Lower leg skin (tissue), 4 donors: ENCODE results near the gene MYOG. TPM values are rescaled to one million over a fixed set of nuclear protein-coding genes. Genes with fewer than 3 reads are reported as not detected.

Experiments used
- DNase-seq, 2 donors: peaks; one replicate each; pipeline ENCODE4 v3.0.0-alpha.2; 2019; ENCODE audit warnings: low spot score in 2 of 2
- H3K4me3 ChIP-seq: fragments of 200-600 bp; sonication (generic); 2 replicates; pipeline ENCODE4 v1.5.1; 2017; ENCODE audit warnings: mild to moderate bottlenecking, low read depth; ENCODE audit not compliant: poor library complexity, severe bottlenecking
- CTCF ChIP-seq, 3 donors: fragments of 450-650 bp; IDR thresholded peaks; one replicate each; pipeline ENCODE4 v1.5.1; 2016; ENCODE audit warnings: antibody characterized with exemption in 3 of 3, mild to moderate bottlenecking in 3 of 3, moderate library complexity in 2 of 3
- POLR2A ChIP-seq, 2 donors: fragments of 450-650 bp; IDR thresholded peaks; one replicate each; pipeline ENCODE4 v1.6.1; 2016 to 2017; ENCODE audit warnings: antibody characterized with exemption in 2 of 2, mild to moderate bottlenecking in 1 of 2, moderate library complexity in 1 of 2
- WGBS, 2 donors: methylation state at CpG; one replicate each; pipeline ENCODE4 v1.1.5; 2018; 5-methylcytosine and 5-hydroxymethylcytosine counted together
- intact Hi-C: fragments of 100-400 bp; cut with DNase I; formaldehyde crosslinking; loops from one replicate; pipeline ENCODE4 v1.15.0; 2023; ENCODE audit warnings: low total_unique reads
- total RNA-seq, 4 donors: library from RNA; depleted of rRNA; stranded (reverse); fragments of >200 nt; gene quantifications; one replicate each; pipeline ENCODE4 v1.1.0, GENCODE V29; 2016

Gene MYOG
- total RNA-seq, 4 donors from 2014 or later: not detected

- no peak for TF ChIP-seq POLR2A (IDR thresholded peaks at IDR 0.05)
- no peak for TF ChIP-seq CTCF (IDR thresholded peaks at IDR 0.05)
- H3K4me3 ChIP-seq: no peak overlapping the region
- intact Hi-C loops: no loop called here
- no peak for DNase-seq
- 86 to 87% methylated on average over 3 of the region's 3 CpGs for WGBS, 2 donors
Observed at GRCh38 chr1:203078478-203078877, 7.3 kb downstream of the MYOG start.

- H3K4me3 ChIP-seq: no peak overlapping the region
- no peak for DNase-seq
- intact Hi-C loops: no loop called here
- 93 to 100% methylated on average over 2 of the region's 2 CpGs for WGBS, 2 donors
- TF ChIP-seq CTCF (IDR thresholded peaks at IDR 0.05): no peak
- TF ChIP-seq POLR2A (IDR thresholded peaks at IDR 0.05): no peak
Observed at GRCh38 chr1:203077956-203078355, 7.9 kb downstream of the MYOG start.

GRCh38 chr1:203077367-203077766, 8.4 kb downstream of the MYOG start:
- TF ChIP-seq CTCF (IDR thresholded peaks at IDR 0.05): no peak
- intact Hi-C loops: no loop called here
- no peak for DNase-seq
- 94 to 95% methylated on average over 3 of the region's 3 CpGs for WGBS, 2 donors
- H3K4me3 ChIP-seq: no peak overlapping the region

GRCh38 chr1:203076031-203076511, 9.7 kb downstream of the MYOG start:
- no peak overlapping the region for H3K4me3 ChIP-seq
- DNase-seq: no peak
- 27 to 48% methylated on average over 23 to 27 of the region's 30 CpGs for WGBS, 2 donors
- intact Hi-C loops: no loop called here
- TF ChIP-seq POLR2A (IDR thresholded peaks at IDR 0.05) (no peak), CTCF (IDR thresholded peaks at IDR 0.05) (no peak)

GRCh38 chr1:203075236-203076030, 10.4 kb downstream of the MYOG start:
- no peak for DNase-seq
- 14 to 20% methylated on average over 30 to 40 of the region's 56 CpGs for WGBS, 2 donors
- no peak for TF ChIP-seq POLR2A (IDR thresholded peaks at IDR 0.05)
- TF ChIP-seq CTCF (IDR thresholded peaks at IDR 0.05): no peak
- intact Hi-C loops: no loop called here
- no peak overlapping the region for H3K4me3 ChIP-seq

GRCh38 chr1:203074610-203075009, 11.2 kb downstream of the MYOG start:
- H3K4me3 ChIP-seq: no peak overlapping the region
- DNase-seq: no peak
- intact Hi-C loops: no loop called here
- TF ChIP-seq POLR2A (IDR thresholded peaks at IDR 0.05) (no peak), CTCF (IDR thresholded peaks at IDR 0.05) (no peak)
